GM12873 (cell line): ENCODE measurements around the gene FOXC2.

Experiments
- TF ChIP-seq, protein P1 (sequence below): IDR thresholded peaks from 2 replicates; pipeline ENCODE4 v1.5.1; 2012; ENCODE audit warnings: low read depth, mild to moderate bottlenecking, moderate library complexity, low read length, control low read depth; ENCODE audit not compliant: insufficient read depth; ENCODE audit errors: missing control alignments

The FOXC2 gene

GRCh38 chr16:86575095-86575685 is 8.6 kb downstream of the FOXC2 start:
- TF ChIP-seq, protein P1, sequence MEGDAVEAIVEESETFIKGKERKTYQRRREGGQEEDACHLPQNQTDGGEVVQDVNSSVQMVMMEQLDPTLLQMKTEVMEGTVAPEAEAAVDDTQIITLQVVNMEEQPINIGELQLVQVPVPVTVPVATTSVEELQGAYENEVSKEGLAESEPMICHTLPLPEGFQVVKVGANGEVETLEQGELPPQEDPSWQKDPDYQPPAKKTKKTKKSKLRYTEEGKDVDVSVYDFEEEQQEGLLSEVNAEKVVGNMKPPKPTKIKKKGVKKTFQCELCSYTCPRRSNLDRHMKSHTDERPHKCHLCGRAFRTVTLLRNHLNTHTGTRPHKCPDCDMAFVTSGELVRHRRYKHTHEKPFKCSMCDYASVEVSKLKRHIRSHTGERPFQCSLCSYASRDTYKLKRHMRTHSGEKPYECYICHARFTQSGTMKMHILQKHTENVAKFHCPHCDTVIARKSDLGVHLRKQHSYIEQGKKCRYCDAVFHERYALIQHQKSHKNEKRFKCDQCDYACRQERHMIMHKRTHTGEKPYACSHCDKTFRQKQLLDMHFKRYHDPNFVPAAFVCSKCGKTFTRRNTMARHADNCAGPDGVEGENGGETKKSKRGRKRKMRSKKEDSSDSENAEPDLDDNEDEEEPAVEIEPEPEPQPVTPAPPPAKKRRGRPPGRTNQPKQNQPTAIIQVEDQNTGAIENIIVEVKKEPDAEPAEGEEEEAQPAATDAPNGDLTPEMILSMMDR, result no peak

- TF ChIP-seq, protein P1, result peak; percentile 39
These were observed 9.3 kb downstream of the FOXC2 start for GRCh38 chr16:86575754-86576557.

DNA sequence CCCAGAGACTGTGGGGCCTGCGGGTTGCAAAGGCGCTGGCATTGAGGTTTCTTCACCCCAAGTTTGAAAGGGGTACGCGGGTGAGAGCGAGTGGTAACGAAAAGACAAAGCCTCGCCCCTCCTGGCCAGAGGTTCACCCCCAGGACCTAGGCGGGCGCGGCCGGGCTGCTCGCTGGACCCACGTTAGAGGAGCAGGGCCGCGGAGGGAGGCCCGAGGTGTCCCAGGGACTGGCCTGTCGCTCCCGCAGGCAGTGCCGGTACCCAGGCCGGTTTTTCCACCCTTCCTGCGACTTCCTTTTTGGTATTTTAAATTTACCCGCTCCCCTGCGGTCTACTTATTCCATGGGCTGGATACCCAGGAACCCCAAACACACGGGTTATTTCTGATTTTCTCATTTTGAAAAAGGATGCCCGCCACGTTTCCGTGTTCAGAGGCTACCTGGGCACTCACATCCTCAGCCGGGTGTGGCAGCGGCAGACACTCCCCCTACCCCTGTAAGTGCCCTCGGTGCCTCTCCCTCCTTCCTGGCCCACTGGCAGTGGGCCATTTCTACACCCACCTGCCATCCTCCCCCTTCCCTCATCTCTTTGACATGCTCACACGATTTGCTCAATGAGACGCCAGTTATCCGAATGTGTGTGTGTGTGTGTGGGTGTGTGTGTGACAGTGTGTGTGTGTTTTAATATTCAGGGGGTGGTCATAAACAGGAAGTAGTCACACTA is 10.1 kb downstream of the FOXC2 start:
- TF ChIP-seq, protein P1, result no peak

DNA sequence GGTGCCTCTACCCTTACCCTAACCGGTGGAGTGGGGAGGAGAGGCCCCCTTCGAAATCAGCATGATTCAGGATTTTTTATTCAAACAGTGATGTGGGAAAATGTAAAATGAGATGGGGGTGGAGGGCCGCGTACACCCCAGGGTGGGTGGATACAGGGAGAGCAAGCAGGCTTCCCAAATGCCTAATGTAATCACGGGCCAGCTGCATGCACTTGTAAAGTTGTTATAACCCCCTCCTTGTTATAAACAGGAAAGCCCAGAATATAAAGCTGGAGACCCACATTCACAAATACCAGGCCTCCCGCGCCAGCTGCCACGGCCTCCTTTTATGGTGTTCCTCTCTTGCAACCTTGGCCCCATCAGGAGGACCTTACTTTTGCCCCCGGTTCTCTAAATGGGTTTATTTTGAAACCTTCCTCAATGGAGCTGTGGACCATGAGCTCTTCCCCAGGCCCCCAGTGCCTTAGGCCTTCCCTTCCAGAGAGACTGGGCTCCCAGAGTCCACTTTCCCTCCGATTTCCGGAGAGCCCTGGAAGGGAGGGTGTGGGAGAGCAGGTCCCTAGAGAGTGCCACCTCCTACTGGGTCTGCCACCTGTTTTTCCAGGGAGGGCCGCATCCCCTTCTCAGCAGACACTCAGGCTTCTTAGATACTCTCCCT is 10.8 kb downstream of the FOXC2 start:
- TF ChIP-seq, protein P1, result no peak

DNA sequence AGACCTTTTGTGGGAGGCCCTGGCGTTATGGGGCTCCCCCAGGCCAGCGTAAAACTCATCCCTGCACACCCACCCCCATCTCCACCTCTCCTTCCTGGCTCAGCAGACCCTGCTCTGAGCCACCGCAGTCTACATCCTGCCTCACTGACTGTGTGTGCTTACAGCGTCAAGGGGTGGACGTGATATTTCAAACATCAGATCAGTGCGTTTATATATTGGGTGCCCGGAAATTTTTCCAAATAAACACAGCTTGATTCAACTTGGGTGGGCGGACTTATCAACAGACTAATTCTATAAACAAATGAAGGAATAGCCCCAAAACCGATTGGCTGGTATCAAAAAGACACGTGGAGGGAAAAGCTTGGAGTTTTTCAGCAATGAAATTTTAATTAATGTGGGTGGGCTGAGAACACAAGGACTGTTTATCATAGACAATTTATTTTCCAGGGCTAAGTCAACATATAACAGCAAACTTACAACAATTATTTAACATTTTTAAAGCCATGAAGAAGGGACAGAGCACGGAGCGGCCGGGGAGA is 11.5 kb downstream of the FOXC2 start, which contains the start of gene FOXL1:
TSS of gene FOXL1 (plus strand) at position 489 of the 539 bp plus-strand sequence. CDS start 175 bp downstream, outside the sequence.
- TF ChIP-seq, protein P1, result no peak

GRCh38 chr16:86578611-86579267 is 12.1 kb downstream of the FOXC2 start:
- TF ChIP-seq, protein P1, result no peak
